Activated naive CD4-positive, alpha-beta T cell treated with anti-CD3 and anti-CD28 coated beads, Interleukin-2, amount 10 ng/mL, durations not matched to agents 7 days and 5 days (primary cell): ENCODE data around the gene GABRB1.

ENCODE experiments used
- CTCF ChIA-PET: fragments of 350-600 bp; sonication (Branson Sonifier 250); formaldehyde crosslinking; loops from one replicate; lab custom pipeline; 2021; ENCODE audit warnings: antibody characterized with exemption; lab: Charles Lee
- DNase-seq: peaks from one replicate; pipeline ENCODE4 v3.0.0-alpha.2; 2020
- H3K27ac Mint-ChIP-seq: one replicate; pipeline ENCODE4 v1.8.0; 2021; ENCODE audit warnings: mild to moderate bottlenecking, moderate library complexity, mixed read lengths
- H3K27me3 Mint-ChIP-seq: one replicate; pipeline ENCODE4 v1.8.0; 2021; ENCODE audit warnings: mild to moderate bottlenecking, mixed read lengths
- H3K36me3 Mint-ChIP-seq: one replicate; pipeline ENCODE4 v1.8.0; 2021; ENCODE audit warnings: mixed read lengths
- H3K4me1 Mint-ChIP-seq: one replicate; pipeline ENCODE4 v1.8.0; 2021; ENCODE audit warnings: mixed read lengths
- H3K4me3 Mint-ChIP-seq: one replicate; pipeline ENCODE4 v1.8.0; 2021; ENCODE audit warnings: mild to moderate bottlenecking, moderate library complexity, mixed read lengths
- H3K9me3 Mint-ChIP-seq: one replicate; pipeline ENCODE4 v1.8.0; 2021; ENCODE audit warnings: mixed read lengths

GABRB1 gene

GRCh38 chr4:47017081-47017480 lies 14.3 kb upstream of the GABRB1 start:
- DNase-seq, result no peak
- Mint-ChIP-seq H3K27ac (no peak overlapping the region), H3K27me3 (peaks cover 13% of the 10 kb centered on the region), H3K9me3 (no peaks in the 10 kb centered on the region), H3K4me1 (no peaks in the 10 kb centered on the region), H3K4me3 (no peak overlapping the region), H3K36me3 (no peaks in the 10 kb centered on the region)
- CTCF ChIA-PET, result no interaction called here

- no peak for DNase-seq
- Mint-ChIP-seq H3K9me3 (no peaks in the 10 kb centered on the region), H3K4me3 (no peak overlapping the region), H3K4me1 (no peaks in the 10 kb centered on the region), H3K27me3 (peaks cover 13% of the 10 kb centered on the region), H3K36me3 (no peaks in the 10 kb centered on the region), H3K27ac (no peak overlapping the region)
- CTCF ChIA-PET, result no interaction called here
Measured at GRCh38 chr4:47017494-47017893, 13.9 kb upstream of the GABRB1 start.

GRCh38 chr4:47031751-47032404 lies 511 bp downstream of the GABRB1 start:
- no peak overlapping the region for H3K27ac Mint-ChIP-seq
- H3K4me3 Mint-ChIP-seq, result peak overlapping the region; percentile 68
- H3K9me3 Mint-ChIP-seq, result no peaks in the 10 kb centered on the region
- CTCF ChIA-PET, result no interaction called here
- peaks cover 21% of the 10 kb centered on the region for H3K4me1 Mint-ChIP-seq
- peak; percentile 33 for DNase-seq
- no peaks in the 10 kb centered on the region for H3K36me3 Mint-ChIP-seq
- H3K27me3 Mint-ChIP-seq, result peaks cover 26% of the 10 kb centered on the region

GRCh38 chr4:47032405-47033106 lies 1.2 kb downstream of the GABRB1 start:
- Mint-ChIP-seq H3K9me3 (no peaks in the 10 kb centered on the region), H3K27ac (no peak overlapping the region), H3K36me3 (no peaks in the 10 kb centered on the region), H3K4me1 (peaks cover 21% of the 10 kb centered on the region), H3K4me3 (peak overlapping the region; percentile 68), H3K27me3 (peaks cover 26% of the 10 kb centered on the region)
- DNase-seq, result peak; percentile 65
- CTCF ChIA-PET, result interaction anchor here (1.1 to 1.5 kb wide), 3 partner anchors 90 to 184 kb away, joined by 3 to 5 read pairs (median 4); no protein-coding TSS in a partner anchor

- DNase-seq, result no peak
- no peaks in the 10 kb centered on the region for H3K4me1 Mint-ChIP-seq
Measured at GRCh38 chr4:47038263-47038662, 6.9 kb downstream of the GABRB1 start.

GRCh38 chr4:47040828-47041227 lies 9.5 kb downstream of the GABRB1 start:
- H3K27me3 Mint-ChIP-seq, result no peaks in the 10 kb centered on the region
- no peak overlapping the region for H3K4me3 Mint-ChIP-seq
- CTCF ChIA-PET, result no interaction called here
- H3K9me3 Mint-ChIP-seq, result no peaks in the 10 kb centered on the region
- no peaks in the 10 kb centered on the region for H3K4me1 Mint-ChIP-seq
- no peak for DNase-seq
- H3K36me3 Mint-ChIP-seq, result no peaks in the 10 kb centered on the region
- no peak overlapping the region for H3K27ac Mint-ChIP-seq

More at GRCh38 chr4:47038263-47038662, 6.9 kb downstream of the GABRB1 start:
- Mint-ChIP-seq H3K9me3 (no peaks in the 10 kb centered on the region), H3K4me3 (no peak overlapping the region), H3K36me3 (no peaks in the 10 kb centered on the region), H3K27ac (no peak overlapping the region), H3K27me3 (no peaks in the 10 kb centered on the region)
- CTCF ChIA-PET, result no interaction called here

GRCh38 chr4:47043821-47044220 lies 12.5 kb downstream of the GABRB1 start:
- no peak for DNase-seq
- Mint-ChIP-seq H3K27me3 (no peaks in the 10 kb centered on the region), H3K36me3 (no peaks in the 10 kb centered on the region), H3K27ac (no peak overlapping the region), H3K4me3 (no peak overlapping the region), H3K9me3 (no peaks in the 10 kb centered on the region), H3K4me1 (no peaks in the 10 kb centered on the region)
- CTCF ChIA-PET, result no interaction called here

GRCh38 chr4:47045261-47045660 lies 13.9 kb downstream of the GABRB1 start:
- Mint-ChIP-seq H3K4me1 (no peaks in the 10 kb centered on the region), H3K36me3 (no peaks in the 10 kb centered on the region), H3K9me3 (no peaks in the 10 kb centered on the region), H3K27ac (no peak overlapping the region), H3K27me3 (no peaks in the 10 kb centered on the region), H3K4me3 (no peak overlapping the region)
- CTCF ChIA-PET, result no interaction called here
- DNase-seq, result no peak

- no peak overlapping the region for H3K4me3 Mint-ChIP-seq
- H3K27ac Mint-ChIP-seq, result no peak overlapping the region
- CTCF ChIA-PET, result no interaction called here
- H3K36me3 Mint-ChIP-seq, result no peaks in the 10 kb centered on the region
- H3K9me3 Mint-ChIP-seq, result no peaks in the 10 kb centered on the region
- DNase-seq, result no peak
- no peaks in the 10 kb centered on the region for H3K4me1 Mint-ChIP-seq
- H3K27me3 Mint-ChIP-seq, result no peaks in the 10 kb centered on the region
Measured at GRCh38 chr4:47049347-47049746, 18.0 kb downstream of the GABRB1 start.

GRCh38 chr4:47050761-47051725 lies 19.7 kb downstream of the GABRB1 start:
- no peaks in the 10 kb centered on the region for H3K9me3 Mint-ChIP-seq
- H3K27me3 Mint-ChIP-seq, result no peaks in the 10 kb centered on the region
- no peaks in the 10 kb centered on the region for H3K4me1 Mint-ChIP-seq
- H3K36me3 Mint-ChIP-seq, result no peaks in the 10 kb centered on the region
- no peak overlapping the region for H3K4me3 Mint-ChIP-seq
- CTCF ChIA-PET, result no interaction called here
- no peak for DNase-seq
- no peak overlapping the region for H3K27ac Mint-ChIP-seq

GRCh38 chr4:47053485-47053884 lies 22.1 kb downstream of the GABRB1 start:
- CTCF ChIA-PET, result interaction anchor here (0.6 kb wide), 1 partner anchor 748 kb away, joined by 3 read pairs; no protein-coding TSS in a partner anchor
- Mint-ChIP-seq H3K36me3 (no peaks in the 10 kb centered on the region), H3K4me3 (no peak overlapping the region), H3K9me3 (no peaks in the 10 kb centered on the region), H3K27me3 (no peaks in the 10 kb centered on the region), H3K27ac (no peak overlapping the region), H3K4me1 (no peaks in the 10 kb centered on the region)
- no peak for DNase-seq

GRCh38 chr4:47054130-47054529 lies 22.8 kb downstream of the GABRB1 start:
- no peaks in the 10 kb centered on the region for H3K4me1 Mint-ChIP-seq
- no peak overlapping the region for H3K27ac Mint-ChIP-seq
- no peak for DNase-seq
- CTCF ChIA-PET, result interaction anchor here (0.6 kb wide), 1 partner anchor 749 kb away, joined by 3 read pairs; no protein-coding TSS in a partner anchor
- no peak overlapping the region for H3K4me3 Mint-ChIP-seq
- no peaks in the 10 kb centered on the region for H3K27me3 Mint-ChIP-seq
- H3K9me3 Mint-ChIP-seq, result no peaks in the 10 kb centered on the region
- H3K36me3 Mint-ChIP-seq, result no peaks in the 10 kb centered on the region

- H3K36me3 Mint-ChIP-seq, result no peaks in the 10 kb centered on the region
- H3K27ac Mint-ChIP-seq, result no peak overlapping the region
Measured at GRCh38 chr4:47057991-47058390, 26.6 kb downstream of the GABRB1 start.

GRCh38 chr4:47060561-47060960 lies 29.2 kb downstream of the GABRB1 start:
- H3K9me3 Mint-ChIP-seq, result no peaks in the 10 kb centered on the region
- CTCF ChIA-PET, result no interaction called here
- no peak overlapping the region for H3K4me3 Mint-ChIP-seq
- H3K4me1 Mint-ChIP-seq, result no peaks in the 10 kb centered on the region
- no peak for DNase-seq
- no peaks in the 10 kb centered on the region for H3K36me3 Mint-ChIP-seq
- no peaks in the 10 kb centered on the region for H3K27me3 Mint-ChIP-seq
- H3K27ac Mint-ChIP-seq, result no peak overlapping the region

More at GRCh38 chr4:47057991-47058390, 26.6 kb downstream of the GABRB1 start:
- no peaks in the 10 kb centered on the region for H3K27me3 Mint-ChIP-seq
- CTCF ChIA-PET, result no interaction called here
- DNase-seq, result no peak
- no peaks in the 10 kb centered on the region for H3K4me1 Mint-ChIP-seq
- H3K9me3 Mint-ChIP-seq, result no peaks in the 10 kb centered on the region
- H3K4me3 Mint-ChIP-seq, result no peak overlapping the region
